Ishikawa (cell line): ENCODE results near the gene SHISAL1.

Experiments used
- MAX ChIP-seq: IDR thresholded peaks from 2 replicates; pipeline ENCODE4 v1.6.1; 2012
- NFIC ChIP-seq: IDR thresholded peaks from 2 replicates; pipeline ENCODE4 v1.6.1; 2012
- RAD21 ChIP-seq: IDR thresholded peaks from 2 replicates; pipeline ENCODE4 v1.6.1; 2012; ENCODE audit warnings: low read depth
- TAF1 ChIP-seq: IDR thresholded peaks from 2 replicates; pipeline ENCODE4 v1.6.1; 2012; ENCODE audit warnings: low read depth, mild to moderate bottlenecking
- YY1 ChIP-seq: IDR thresholded peaks from 2 replicates; pipeline ENCODE4 v1.6.1; 2012; ENCODE audit warnings: low read depth

- TF ChIP-seq NFIC (no peak), TAF1 (no peak), RAD21 (no peak), MAX (no peak), YY1 (no peak)
Measured at GRCh38 chr22:44358709-44359440, 46.1 kb upstream of the SHISAL1 start.
